ENCODE data around the gene KCNH5.

Gene KCNH5

DNA sequence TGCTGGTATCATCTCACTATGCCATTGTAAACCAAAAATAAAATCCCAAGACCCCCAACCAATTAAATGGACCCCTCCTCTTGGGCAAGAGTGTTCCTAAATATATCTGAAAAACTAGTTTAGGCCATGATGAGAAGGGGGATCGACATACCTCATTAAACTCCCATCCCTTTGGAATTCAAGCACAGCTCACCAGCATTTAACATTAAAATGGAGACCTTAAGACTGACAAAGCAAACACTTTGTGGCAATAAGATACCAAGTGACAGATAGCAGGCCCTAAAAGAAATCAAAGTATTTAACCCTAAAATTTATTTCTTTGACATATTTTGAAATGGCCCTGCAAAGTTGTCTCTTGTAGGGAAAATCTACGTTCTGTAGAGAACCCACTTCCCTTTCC is 387.9 kb downstream of the KCNH5 start:
- intact Hi-C loops (cut with DNase I; ENCODE audit: low total_unique reads), result no loop called here
- H3K4me1 ChIP-seq, result no peaks in the 10 kb centered on the region
- H3K36me3 ChIP-seq, result no peaks in the 10 kb centered on the region
- DNase-seq, result no peak
- no peak for TF ChIP-seq CTCF (IDR thresholded peaks at IDR 0.05)
- no peak overlapping the region for H3K27ac ChIP-seq
- no peaks in the 10 kb centered on the region for H3K9me3 ChIP-seq
- no peak overlapping the region for H3K4me3 ChIP-seq
- no peaks in the 10 kb centered on the region for H3K27me3 ChIP-seq

DNA sequence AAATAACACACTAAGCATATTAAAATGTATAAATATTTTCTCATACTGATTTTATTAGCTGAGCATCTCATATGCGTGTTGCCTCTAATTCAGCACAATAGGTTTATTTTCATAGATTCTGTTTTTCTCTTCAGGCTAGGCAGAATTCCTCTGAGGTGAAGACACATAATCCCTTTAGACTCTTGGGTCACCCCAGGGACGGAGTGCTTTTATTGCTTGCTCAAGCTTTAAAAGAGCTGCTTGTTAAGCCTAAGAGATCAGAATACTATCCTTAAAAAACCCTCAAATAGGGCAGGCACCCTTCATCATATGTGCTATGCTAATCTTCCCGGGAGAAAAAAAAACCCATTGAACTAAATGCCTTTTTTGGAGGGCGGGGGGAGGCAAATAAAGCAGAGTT is 390.1 kb downstream of the KCNH5 start:
- intact Hi-C loops (cut with DNase I; ENCODE audit: low total_unique reads), result no loop called here
- H3K27me3 ChIP-seq, result no peaks in the 10 kb centered on the region

DNA sequence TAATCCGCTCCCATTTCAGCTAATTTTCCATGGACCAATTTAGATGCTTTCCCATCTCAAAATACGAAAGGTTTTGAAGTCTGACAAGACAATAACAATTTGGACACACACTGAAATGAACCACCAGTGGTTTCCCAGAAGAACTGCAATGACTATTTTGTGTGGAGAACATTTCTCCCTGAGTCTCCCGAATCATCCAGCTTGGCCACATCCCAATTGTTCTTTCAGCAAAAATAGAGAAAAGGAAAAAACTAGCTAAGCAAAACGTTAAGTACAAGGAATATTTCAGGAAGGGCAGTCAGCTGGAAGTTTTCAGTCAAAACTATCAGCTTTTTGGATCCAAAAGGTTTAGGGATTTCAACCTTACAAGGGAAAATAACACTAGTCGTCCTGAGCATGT is 390.6 kb downstream of the KCNH5 start:
- no peak for DNase-seq
- Histone ChIP-seq H3K4me1 (no peaks in the 10 kb centered on the region), H3K36me3 (no peaks in the 10 kb centered on the region), H3K4me3 (no peak overlapping the region), H3K27me3 (no peaks in the 10 kb centered on the region), H3K9me3 (no peaks in the 10 kb centered on the region), H3K27ac (no peak overlapping the region)
- TF ChIP-seq CTCF (IDR thresholded peaks at IDR 0.05), result no peak
- intact Hi-C loops (cut with DNase I; ENCODE audit: low total_unique reads), result no loop called here

More for the DNA sequence above, 390.1 kb downstream of the KCNH5 start:
- no peak for TF ChIP-seq CTCF (IDR thresholded peaks at IDR 0.05)
- H3K9me3 ChIP-seq, result no peaks in the 10 kb centered on the region
- H3K4me1 ChIP-seq, result no peaks in the 10 kb centered on the region
- DNase-seq, result no peak
- no peak overlapping the region for H3K4me3 ChIP-seq
- H3K27ac ChIP-seq, result no peak overlapping the region
- no peaks in the 10 kb centered on the region for H3K36me3 ChIP-seq

All from tibial artery (tissue), 4 donors.